HG03565 (cell line): ENCODE data around the gene GAB2.
"Not testable (repeated sequence)": the region's sequence is repeated elsewhere in the genome, so short reads cannot be mapped to it uniquely, and the experiment has no call there.

ENCODE experiments used
- ATAC-seq: cut with Tn5 transposase; IDR thresholded peaks from one replicate; pipeline ENCODE4 v1.9.1; 2021; ENCODE audit warnings: mild to moderate bottlenecking, moderate library complexity; ENCODE audit not compliant: unreplicated experiment

The GAB2 gene

GRCh38 chr11:78290293-78291176, 127.1 kb downstream of the GAB2 start:
- ATAC-seq = no peak

- ATAC-seq = no peak
Observed at GRCh38 chr11:78289552-78290292, 127.9 kb downstream of the GAB2 start.

GRCh38 chr11:78284260-78284659, 133.4 kb downstream of the GAB2 start:
- no peak for ATAC-seq

- ATAC-seq = no peak
Observed at GRCh38 chr11:78282821-78283220, 134.8 kb downstream of the GAB2 start.

- ATAC-seq = no peak
Observed at GRCh38 chr11:78281511-78281910, 136.1 kb downstream of the GAB2 start.

- no peak for ATAC-seq
Observed at GRCh38 chr11:78277314-78277994, 140.2 kb downstream of the GAB2 start.

GRCh38 chr11:78276311-78276710, 141.3 kb downstream of the GAB2 start:
- no peak for ATAC-seq

- ATAC-seq = no peak
Observed at GRCh38 chr11:78274739-78275138, 142.9 kb downstream of the GAB2 start.

- ATAC-seq = not testable (repeated sequence)
Observed at GRCh38 chr11:78272625-78273269, 144.9 kb downstream of the GAB2 start.

- ATAC-seq = not testable (repeated sequence)
Observed at GRCh38 chr11:78271801-78272200, 145.8 kb downstream of the GAB2 start.

- ATAC-seq = no peak
Observed at GRCh38 chr11:78270971-78271370, 146.6 kb downstream of the GAB2 start.

GRCh38 chr11:78269806-78270205, 147.8 kb downstream of the GAB2 start:
- ATAC-seq = no peak

- no peak for ATAC-seq
Observed at GRCh38 chr11:78268591-78269410, 148.8 kb downstream of the GAB2 start.

GRCh38 chr11:78266451-78266850, 151.2 kb downstream of the GAB2 start:
- no peak for ATAC-seq

GRCh38 chr11:78265326-78265725, 152.3 kb downstream of the GAB2 start:
- no peak for ATAC-seq

GRCh38 chr11:78262691-78263090, 154.9 kb downstream of the GAB2 start:
- ATAC-seq = no peak

GRCh38 chr11:78262238-78262637, 155.4 kb downstream of the GAB2 start:
- ATAC-seq = no peak

- ATAC-seq = no peak
Observed at GRCh38 chr11:78261828-78262227, 155.8 kb downstream of the GAB2 start.

- ATAC-seq = no peak
Observed at GRCh38 chr11:78261367-78261766, 156.3 kb downstream of the GAB2 start.
